BLaER1 treated with 17β-estradiol and CSF1 and Interleukin-3, amounts not matched to agents 10 nM and 100 nM (cell line): ENCODE data around the gene MYRF.

ENCODE experiments used
- H3K27ac ChIP-seq, 11 experiments: shearing (Covaris generic); formaldehyde crosslinking; 2 replicates each; pipeline ENCODE4 v1.8.1; 2022
- H3K27me3 ChIP-seq, 11 experiments: shearing (Covaris generic); formaldehyde crosslinking; 2 replicates each; pipeline ENCODE4 v1.8.1; 2022
- H3K36me3 ChIP-seq, 11 experiments: shearing (Covaris generic); formaldehyde crosslinking; 2 replicates each; pipeline ENCODE4 v1.8.1; 2022
- H3K4me1 ChIP-seq, 10 experiments: shearing (Covaris generic); formaldehyde crosslinking; 2 replicates each; pipeline ENCODE4 v1.8.1; 2022
- H3K4me2 ChIP-seq, 11 experiments: shearing (Covaris generic); formaldehyde crosslinking; 2 replicates each; pipeline ENCODE4 v1.8.1; 2022
- H3K4me3 ChIP-seq, 10 experiments: shearing (Covaris generic); formaldehyde crosslinking; 2 replicates each; pipeline ENCODE4 v1.8.1; 2022
- H3K9ac ChIP-seq, 11 experiments: shearing (Covaris generic); formaldehyde crosslinking; 2 replicates each; pipeline ENCODE4 v1.8.1; 2022
- H3K9me3 ChIP-seq, 11 experiments: shearing (Covaris generic); formaldehyde crosslinking; replicated peaks in 1 of 11; 2 replicates each; pipeline ENCODE4 v1.8.1; 2022
- H4K20me1 ChIP-seq, 11 experiments: shearing (Covaris generic); formaldehyde crosslinking; 2 replicates each; pipeline ENCODE4 v1.8.1; 2022
- Cebpa-rat ChIP-seq, 11 experiments: shearing (Covaris generic); IDR thresholded peaks; 2 replicates each; pipeline ENCODE4 v1.8.1; 2022

The MYRF gene

GRCh38 chr11:61716478-61717285 is 35.8 kb upstream of the MYRF start:
- H3K4me1 ChIP-seq = peaks cover 69 to 90% (median 74%) of the 10 kb centered on the region in 10 experiments
- H3K4me3 ChIP-seq = peak overlapping the region in 4 of 10 experiments; percentile 27 to 55 (median 40); a peak in 6 of 20 replicates

GRCh38 chr11:61717286-61718033 is 35.0 kb upstream of the MYRF start:
- Histone ChIP-seq H3K4me1 (peaks cover 66 to 84% (median 73%) of the 10 kb centered on the region in 10 experiments), H3K4me2 (peak overlapping the region; percentile 91 to 100 (median 96))
- TF ChIP-seq Cebpa-rat (IDR thresholded peaks at IDR 0.05) = no peak

More at GRCh38 chr11:61716478-61717285, 35.8 kb upstream of the MYRF start:
- peak overlapping the region; percentile 44 to 69 (median 57); a peak in 18 of 22 replicates for H3K9ac ChIP-seq
- H3K4me2 ChIP-seq = peak overlapping the region; percentile 91 to 100 (median 96)
- no peak for TF ChIP-seq Cebpa-rat (IDR thresholded peaks at IDR 0.05)
- H4K20me1 ChIP-seq = peaks cover 0 to 64% (median 0%) of the 10 kb centered on the region in 11 experiments; a peak in 6 of 22 replicates
- H3K27me3 ChIP-seq = no peaks in the 10 kb centered on the region
- peaks cover 0 to 9% (median 0%) of the 10 kb centered on the region in 11 experiments; a peak in 2 of 22 replicates for H3K36me3 ChIP-seq
- H3K27ac ChIP-seq = peak overlapping the region in 10 of 11 experiments; percentile 30 to 81 (median 68); a peak in 18 of 22 replicates
- no peaks in the 10 kb centered on the region for H3K9me3 ChIP-seq

GRCh38 chr11:61718046-61718531 is 34.3 kb upstream of the MYRF start:
- H3K9ac ChIP-seq = peak overlapping the region in 6 of 11 experiments; percentile 10 to 60 (median 37); a peak in 7 of 22 replicates
- peak overlapping the region; percentile 91 to 100 (median 96) for H3K4me2 ChIP-seq
- H3K27me3 ChIP-seq = no peaks in the 10 kb centered on the region
- no peak for TF ChIP-seq Cebpa-rat (IDR thresholded peaks at IDR 0.05)
- peaks cover 0 to 51% (median 0%) of the 10 kb centered on the region in 11 experiments; a peak in 5 of 22 replicates for H4K20me1 ChIP-seq
- no peaks in the 10 kb centered on the region for H3K9me3 ChIP-seq
- peaks cover 66 to 80% (median 73%) of the 10 kb centered on the region in 10 experiments for H3K4me1 ChIP-seq
- peak overlapping the region in 4 of 11 experiments; percentile 9 to 46 (median 34); a peak in 8 of 22 replicates for H3K27ac ChIP-seq
- no peak overlapping the region for H3K4me3 ChIP-seq
- H3K36me3 ChIP-seq = peaks cover 0 to 12% (median 0%) of the 10 kb centered on the region in 11 experiments; a peak in 3 of 22 replicates

More at GRCh38 chr11:61717286-61718033, 35.0 kb upstream of the MYRF start:
- H3K9me3 ChIP-seq = no peaks in the 10 kb centered on the region
- peak overlapping the region in 8 of 11 experiments; percentile 15 to 69 (median 58); a peak in 9 of 22 replicates for H3K9ac ChIP-seq
- peak overlapping the region in 1 of 10 experiments; percentile 55; a peak in 2 of 20 replicates for H3K4me3 ChIP-seq
- peaks cover 0 to 9% (median 0%) of the 10 kb centered on the region in 11 experiments; a peak in 2 of 22 replicates for H3K36me3 ChIP-seq
- peaks cover 0 to 56% (median 0%) of the 10 kb centered on the region in 11 experiments; a peak in 6 of 22 replicates for H4K20me1 ChIP-seq
- H3K27ac ChIP-seq = peak overlapping the region in 7 of 11 experiments; percentile 29 to 81 (median 75); a peak in 14 of 22 replicates
- H3K27me3 ChIP-seq = no peaks in the 10 kb centered on the region

- Histone ChIP-seq H3K4me2 (peak overlapping the region; percentile 39 to 100 (median 92); a peak in 21 of 22 replicates), H3K27ac (no peak overlapping the region), H3K9me3 (no peaks in the 10 kb centered on the region), H4K20me1 (peaks cover 0 to 46% (median 0%) of the 10 kb centered on the region in 11 experiments; a peak in 5 of 22 replicates), H3K4me3 (no peak overlapping the region), H3K9ac (no peak overlapping the region), H3K27me3 (no peaks in the 10 kb centered on the region), H3K36me3 (peaks cover 0 to 19% (median 0%) of the 10 kb centered on the region in 11 experiments; a peak in 3 of 22 replicates), H3K4me1 (peaks cover 59 to 73% (median 66%) of the 10 kb centered on the region in 10 experiments)
- no peak for TF ChIP-seq Cebpa-rat (IDR thresholded peaks at IDR 0.05)
Observed at GRCh38 chr11:61718621-61719302, 33.7 kb upstream of the MYRF start.

GRCh38 chr11:61719978-61720377 is 32.5 kb upstream of the MYRF start:
- H4K20me1 ChIP-seq = peaks cover 0 to 36% (median 0%) of the 10 kb centered on the region in 11 experiments; a peak in 5 of 22 replicates
- no peak overlapping the region for H3K27ac ChIP-seq
- H3K4me1 ChIP-seq = peaks cover 47 to 62% (median 55%) of the 10 kb centered on the region in 10 experiments
- no peaks in the 10 kb centered on the region for H3K27me3 ChIP-seq
- TF ChIP-seq Cebpa-rat (IDR thresholded peaks at IDR 0.05) = no peak
- H3K9ac ChIP-seq = no peak overlapping the region
- peaks cover 0 to 31% (median 0%) of the 10 kb centered on the region in 11 experiments; a peak in 4 of 22 replicates for H3K36me3 ChIP-seq
- H3K9me3 ChIP-seq = no peaks in the 10 kb centered on the region
- H3K4me3 ChIP-seq = no peak overlapping the region
- H3K4me2 ChIP-seq = peak overlapping the region in 5 of 11 experiments; percentile 5 to 98 (median 78); a peak in 4 of 22 replicates

- peaks cover 0 to 36% (median 0%) of the 10 kb centered on the region in 11 experiments; a peak in 4 of 22 replicates for H3K36me3 ChIP-seq
- no peak overlapping the region for H3K27ac ChIP-seq
- no peaks in the 10 kb centered on the region for H3K9me3 ChIP-seq
- no peaks in the 10 kb centered on the region for H3K27me3 ChIP-seq
- H3K9ac ChIP-seq = no peak overlapping the region
- TF ChIP-seq Cebpa-rat (IDR thresholded peaks at IDR 0.05) = no peak
- H3K4me1 ChIP-seq = peaks cover 41 to 58% (median 49%) of the 10 kb centered on the region in 10 experiments
- no peak overlapping the region for H3K4me2 ChIP-seq
- H3K4me3 ChIP-seq = no peak overlapping the region
- H4K20me1 ChIP-seq = peaks cover 0 to 30% (median 0%) of the 10 kb centered on the region in 11 experiments; a peak in 4 of 22 replicates
Observed at GRCh38 chr11:61720597-61720996, 31.8 kb upstream of the MYRF start.

- peaks cover 0 to 23% (median 0%) of the 10 kb centered on the region in 11 experiments; a peak in 3 of 22 replicates for H4K20me1 ChIP-seq
- H3K27me3 ChIP-seq = 0 out of 22 replicates have a peak, but pooled peaks cover 0 to 3% (median 0%) of the 10 kb centered on the region in 11 experiments
- peaks cover 0 to 72% (median 0%) of the 10 kb centered on the region in 11 experiments; a peak in 4 of 22 replicates for H3K36me3 ChIP-seq
- TF ChIP-seq Cebpa-rat (IDR thresholded peaks at IDR 0.05) = no peak
- H3K27ac ChIP-seq = no peak overlapping the region
- no peak overlapping the region for H3K4me3 ChIP-seq
- peaks cover 10 to 50% (median 27%) of the 10 kb centered on the region in 10 experiments for H3K4me1 ChIP-seq
- H3K4me2 ChIP-seq = no peak overlapping the region
- no peaks in the 10 kb centered on the region for H3K9me3 ChIP-seq
- H3K9ac ChIP-seq = no peak overlapping the region
Observed at GRCh38 chr11:61724437-61724836, 28.0 kb upstream of the MYRF start.
